Prostate gland (tissue), 2 donors: ENCODE results near the gene OSBPL2. TPM values are rescaled to one million over a fixed set of nuclear protein-coding genes. Genes with fewer than 3 reads are reported as not detected.

Experiments
- DNase-seq: peaks from one replicate; pipeline ENCODE4 v3.0.0-alpha.2; 2019; ENCODE audit warnings: low spot score
- H3K27ac ChIP-seq, 2 donors: fragments of 200-600 bp; sonication (generic); 2 replicates each; pipeline ENCODE4 v1.5.1; 2017 to 2019
- H3K27me3 ChIP-seq: fragments of 200-600 bp; sonication (generic); replicated peaks from 2 replicates; pipeline ENCODE4 v1.5.1; 2019; ENCODE audit not compliant: insufficient read depth
- H3K36me3 ChIP-seq, 2 donors: fragments of 200-600 bp; sonication (generic); 1 replicate in 1 of 2; 2 replicates in 1 of 2; pipeline versions ENCODE4 v1.5.1 to v1.8.1; 2017 to 2019
- H3K4me1 ChIP-seq: fragments of 200-600 bp; sonication (generic); replicated peaks from 2 replicates; pipeline ENCODE4 v1.5.1; 2019
- H3K4me3 ChIP-seq, 2 donors: fragments of 200-600 bp; sonication (generic); 2 replicates each; pipeline ENCODE4 v1.5.1; 2017 to 2019
- H3K9me3 ChIP-seq: fragments of 200-600 bp; sonication (generic); 2 replicates; pipeline ENCODE4 v1.5.1; 2017
- CTCF ChIP-seq, 4 experiments: fragments of 200-600 bp in 2 of 4; fragments of 450-650 bp in 2 of 4; sonication (generic) in 2 of 4; IDR thresholded peaks; 1 replicate in 3 of 4; 2 replicates in 1 of 4; pipeline ENCODE4 v1.5.1; 2016 to 2019; ENCODE audit warnings: antibody characterized with exemption in 4 of 4, mild to moderate bottlenecking in 2 of 4, moderate library complexity in 2 of 4
- POLR2A ChIP-seq: fragments of 450-650 bp; IDR thresholded peaks from one replicate; pipeline ENCODE4 v1.6.1; 2016; ENCODE audit warnings: antibody characterized with exemption, mild to moderate bottlenecking
- POLR2AphosphoS5 ChIP-seq: sonication (generic); formaldehyde crosslinking; IDR thresholded peaks from one replicate; pipeline ENCODE4 v1.6.1; 2017; ENCODE audit warnings: antibody characterized with exemption
- WGBS: methylation state at CpG from one replicate; pipeline ENCODE4 v1.1.5; 2018; 5-methylcytosine and 5-hydroxymethylcytosine counted together
- intact Hi-C: fragments of 100-400 bp; cut with DNase I; formaldehyde crosslinking; loops from one replicate; pipeline ENCODE4 v1.14.2; 2022
- total RNA-seq, 2 donors: library from RNA; depleted of rRNA; stranded (reverse); fragments of >200 nt; gene quantifications; one replicate each; pipeline ENCODE4 v1.1.0, GENCODE V29; 2016

OSBPL2 gene
- total RNA-seq, 2 donors from 2014 or later, result 33.5 to 50.6 TPM

- Histone ChIP-seq H3K27me3 (no peaks in the 10 kb centered on the region), H3K4me3 (no peak overlapping the region), H3K9me3 (no peaks in the 10 kb centered on the region), H3K27ac (no peak overlapping the region), H3K4me1 (no peaks in the 10 kb centered on the region), H3K36me3 (peaks cover 0 to 7% of the 10 kb centered on the region in 2 donors)
- no peak for TF ChIP-seq CTCF (IDR thresholded peaks at IDR 0.05)
- TF ChIP-seq POLR2AphosphoS5, result no peak
- no peak for TF ChIP-seq POLR2A
- intact Hi-C loops, result no loop called here
- WGBS, result 84% methylated on average over 29 of the region's 29 CpGs
- DNase-seq, result no peak
Measured at GRCh38 chr20:62193079-62194025, 45.0 kb upstream of the OSBPL2 start.

- Histone ChIP-seq H3K36me3 (peaks cover 0 to 13% of the 10 kb centered on the region in 2 donors), H3K4me1 (no peaks in the 10 kb centered on the region), H3K4me3 (no peak overlapping the region), H3K27ac (no peak overlapping the region), H3K27me3 (no peaks in the 10 kb centered on the region), H3K9me3 (no peaks in the 10 kb centered on the region)
- TF ChIP-seq POLR2AphosphoS5 (no peak), POLR2A (no peak), CTCF (IDR thresholded peaks at IDR 0.05) (no peak)
- WGBS, result 67% methylated on average over 8 of the region's 8 CpGs
- intact Hi-C loops, result no loop called here
- DNase-seq, result no peak
Measured at GRCh38 chr20:62195075-62195405, 43.3 kb upstream of the OSBPL2 start.

GRCh38 chr20:62195736-62196135 lies 42.6 kb upstream of the OSBPL2 start:
- 90% methylated on average over 10 of the region's 10 CpGs for WGBS
- no peak for TF ChIP-seq CTCF (IDR thresholded peaks at IDR 0.05)
- TF ChIP-seq POLR2A, result no peak
- no peak for TF ChIP-seq POLR2AphosphoS5
- Histone ChIP-seq H3K27me3 (no peaks in the 10 kb centered on the region), H3K4me1 (no peaks in the 10 kb centered on the region), H3K27ac (no peak overlapping the region), H3K9me3 (no peaks in the 10 kb centered on the region), H3K36me3 (peaks cover 0 to 17% of the 10 kb centered on the region in 2 donors), H3K4me3 (no peak overlapping the region)
- DNase-seq, result no peak
- intact Hi-C loops, result no loop called here

GRCh38 chr20:62196286-62196685 lies 42.0 kb upstream of the OSBPL2 start:
- Histone ChIP-seq H3K36me3 (peaks cover 0 to 22% of the 10 kb centered on the region in 2 donors), H3K4me3 (no peak overlapping the region), H3K27me3 (no peaks in the 10 kb centered on the region), H3K4me1 (no peaks in the 10 kb centered on the region), H3K27ac (no peak overlapping the region), H3K9me3 (no peaks in the 10 kb centered on the region)
- intact Hi-C loops, result no loop called here
- 97% methylated on average over 10 of the region's 10 CpGs for WGBS
- TF ChIP-seq POLR2AphosphoS5, result no peak
- TF ChIP-seq CTCF (IDR thresholded peaks at IDR 0.05), result no peak
- TF ChIP-seq POLR2A, result no peak
- DNase-seq, result no peak

- intact Hi-C loops, result no loop called here
- Histone ChIP-seq H3K27me3 (no peaks in the 10 kb centered on the region), H3K4me3 (no peak overlapping the region), H3K36me3 (peaks cover 0 to 22% of the 10 kb centered on the region in 2 donors), H3K4me1 (no peaks in the 10 kb centered on the region), H3K9me3 (no peaks in the 10 kb centered on the region), H3K27ac (no peak overlapping the region)
- DNase-seq, result no peak
- WGBS, result 85% methylated on average over 9 of the region's 9 CpGs
- TF ChIP-seq POLR2AphosphoS5, result no peak
- TF ChIP-seq POLR2A, result no peak
- no peak for TF ChIP-seq CTCF (IDR thresholded peaks at IDR 0.05)
Measured at GRCh38 chr20:62197311-62197710, 41.0 kb upstream of the OSBPL2 start.
